ENCODE results near the gene WDFY4.

WDFY4 gene

DNA sequence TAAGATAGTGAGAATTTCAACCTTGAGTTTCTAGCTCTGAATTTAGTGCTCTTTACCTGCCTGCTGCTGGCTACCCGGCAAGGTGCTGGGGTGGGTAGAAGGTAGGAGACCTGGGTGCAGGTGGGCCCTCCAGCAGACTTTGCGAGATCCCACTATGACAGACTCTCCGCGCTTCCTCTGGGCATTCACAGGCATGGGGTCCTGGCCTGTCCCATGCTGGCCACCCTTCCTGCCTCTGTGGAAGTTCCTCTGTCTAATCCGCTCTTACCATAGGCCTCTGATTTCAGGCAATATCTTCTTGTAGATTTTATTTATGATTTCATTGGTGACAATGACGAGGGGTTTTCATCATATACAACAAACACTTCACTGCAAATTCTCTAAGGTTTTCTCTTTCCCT, 1.2 kb upstream of the WDFY4 start:
- Histone ChIP-seq H3K36me3 (ENCODE audit: control insufficient read depth, insufficient read depth, low read length) (no peaks in the 10 kb centered on the region), H3K27me3 (ENCODE audit: control insufficient read depth, insufficient read depth, low read length) (no peaks in the 10 kb centered on the region), H3K4me3 (ENCODE audit: low read length) (no peak overlapping the region), H3K9ac (ENCODE audit: low read length) (no peak overlapping the region), H3K4me1 (ENCODE audit: control insufficient read depth, insufficient read depth, low read length) (no peaks in the 10 kb centered on the region), H3K27ac (ENCODE audit: low read depth, low read length) (no peak overlapping the region)

DNA sequence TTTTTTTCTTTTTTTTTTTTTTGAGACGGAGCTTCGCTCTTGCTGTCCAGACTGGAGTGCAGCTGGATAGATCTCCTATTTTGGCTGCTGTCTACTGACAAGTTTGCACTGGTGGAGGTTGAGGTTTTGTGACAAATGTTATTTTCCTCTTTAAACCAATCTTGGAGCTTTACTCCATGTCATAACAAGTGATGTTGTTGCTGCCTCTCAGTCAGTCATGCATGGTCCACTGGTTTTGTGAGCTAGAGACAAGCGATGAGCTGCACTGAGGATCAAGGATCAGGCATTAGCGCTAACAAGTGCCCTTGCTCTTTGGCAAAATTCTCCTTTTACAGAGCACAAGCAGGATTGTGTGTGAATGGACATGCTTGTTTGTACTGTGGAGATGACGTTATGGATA, 805 bp upstream of the WDFY4 start:
- Histone ChIP-seq H3K4me3 (ENCODE audit: low read length) (no peak overlapping the region), H3K9ac (ENCODE audit: low read length) (no peak overlapping the region), H3K27ac (ENCODE audit: low read depth, low read length) (no peak overlapping the region), H3K4me1 (ENCODE audit: control insufficient read depth, insufficient read depth, low read length) (no peaks in the 10 kb centered on the region), H3K36me3 (ENCODE audit: control insufficient read depth, insufficient read depth, low read length) (no peaks in the 10 kb centered on the region), H3K27me3 (ENCODE audit: control insufficient read depth, insufficient read depth, low read length) (no peaks in the 10 kb centered on the region)

DNA sequence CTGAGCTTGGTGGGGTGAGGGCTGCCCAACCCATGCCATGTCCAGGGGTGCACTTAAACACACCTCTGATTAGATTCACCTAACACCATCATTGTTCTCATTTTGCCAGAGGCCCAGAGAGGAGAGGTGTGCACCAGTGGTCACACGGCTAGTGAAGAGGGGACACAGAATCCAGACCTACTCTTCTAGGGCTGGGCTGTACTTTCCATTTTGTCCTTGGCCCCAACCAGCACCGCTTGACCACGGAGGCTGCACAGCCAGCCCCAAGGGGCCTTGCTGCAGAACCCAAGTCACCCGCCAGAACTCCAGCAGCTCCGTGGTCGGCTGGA, 246 bp upstream of the WDFY4 start:
- H3K27ac ChIP-seq (ENCODE audit: low read depth, low read length): no peak overlapping the region
- no peak overlapping the region for H3K9ac ChIP-seq (ENCODE audit: low read length)
- H3K4me3 ChIP-seq (ENCODE audit: low read length): no peak overlapping the region
- H3K27me3 ChIP-seq (ENCODE audit: control insufficient read depth, insufficient read depth, low read length): no peaks in the 10 kb centered on the region
- no peaks in the 10 kb centered on the region for H3K4me1 ChIP-seq (ENCODE audit: control insufficient read depth, insufficient read depth, low read length)
- no peaks in the 10 kb centered on the region for H3K36me3 ChIP-seq (ENCODE audit: control insufficient read depth, insufficient read depth, low read length)

DNA sequence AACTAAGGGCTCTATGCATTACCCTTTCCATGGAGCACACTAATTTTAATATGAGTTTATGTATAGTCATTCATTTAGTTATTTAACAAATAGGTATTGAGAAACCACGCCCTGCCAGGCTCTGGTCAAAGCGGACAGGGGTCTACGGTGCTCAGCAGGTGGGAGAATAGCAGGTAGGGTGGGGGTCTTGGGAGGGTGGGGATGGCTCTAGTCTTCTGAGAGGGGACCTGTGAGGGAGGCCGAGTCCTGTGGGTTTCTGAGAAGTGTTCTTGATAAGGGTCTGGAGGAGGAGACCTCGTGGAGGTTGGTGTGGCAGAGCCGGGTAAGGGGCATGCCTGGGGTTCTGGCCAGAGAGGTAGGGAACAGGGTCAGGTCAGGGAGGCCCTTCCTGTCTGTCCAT, 1.1 kb downstream of the WDFY4 start:
- no peaks in the 10 kb centered on the region for H3K27me3 ChIP-seq (ENCODE audit: control insufficient read depth, insufficient read depth, low read length)
- H3K4me1 ChIP-seq (ENCODE audit: control insufficient read depth, insufficient read depth, low read length): no peaks in the 10 kb centered on the region
- H3K4me3 ChIP-seq (ENCODE audit: low read length): no peak overlapping the region
- H3K27ac ChIP-seq (ENCODE audit: low read depth, low read length): no peak overlapping the region
- H3K9ac ChIP-seq (ENCODE audit: low read length): no peak overlapping the region
- no peaks in the 10 kb centered on the region for H3K36me3 ChIP-seq (ENCODE audit: control insufficient read depth, insufficient read depth, low read length)

DNA sequence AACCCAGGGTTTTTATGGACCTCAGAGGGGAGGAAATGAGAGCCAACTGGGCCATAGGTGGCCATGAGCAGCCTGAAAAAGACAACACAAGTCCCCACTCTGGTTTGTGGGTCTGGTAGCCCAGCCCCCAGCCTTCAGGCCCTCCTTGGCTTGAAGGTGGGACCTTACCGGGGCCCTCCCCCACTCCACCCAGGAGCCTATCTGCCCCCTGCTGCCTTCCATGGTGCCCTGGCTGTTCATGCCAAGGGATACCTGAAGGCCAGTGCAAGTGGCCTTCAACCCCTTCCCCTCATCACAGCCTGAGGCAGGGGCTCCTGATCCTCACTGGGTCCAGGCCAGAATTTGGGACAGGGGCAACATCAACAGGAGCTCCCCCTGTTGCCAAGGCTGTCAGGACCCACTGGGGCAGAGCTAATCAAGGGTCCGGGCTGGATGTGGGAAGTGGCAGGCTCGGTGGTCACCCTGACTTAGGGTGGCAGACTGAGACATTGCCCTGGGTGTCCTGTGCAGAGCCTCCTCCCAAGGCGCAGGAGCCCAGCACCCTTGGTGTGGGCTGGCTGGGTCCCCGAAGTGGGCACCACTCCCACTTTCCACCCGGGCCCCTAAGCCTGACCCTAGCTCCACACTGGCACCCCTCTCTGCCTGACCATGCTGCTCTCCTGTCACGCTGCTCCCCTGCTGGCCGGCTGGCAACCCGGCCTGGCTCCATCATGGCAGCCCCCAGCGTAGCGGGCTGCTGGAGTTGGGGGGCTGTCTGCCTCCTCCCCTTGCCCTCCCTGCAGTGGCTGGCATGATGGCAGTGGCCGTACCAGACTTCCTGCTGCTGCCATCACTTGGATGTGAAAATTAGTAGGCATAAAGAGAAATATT, 6.4 kb downstream of the WDFY4 start:
- H3K27ac ChIP-seq (ENCODE audit: low read depth, low read length): no peak overlapping the region
- H3K4me3 ChIP-seq (ENCODE audit: low read length): no peak overlapping the region
- no peaks in the 10 kb centered on the region for H3K4me1 ChIP-seq (ENCODE audit: control insufficient read depth, insufficient read depth, low read length)

DNA sequence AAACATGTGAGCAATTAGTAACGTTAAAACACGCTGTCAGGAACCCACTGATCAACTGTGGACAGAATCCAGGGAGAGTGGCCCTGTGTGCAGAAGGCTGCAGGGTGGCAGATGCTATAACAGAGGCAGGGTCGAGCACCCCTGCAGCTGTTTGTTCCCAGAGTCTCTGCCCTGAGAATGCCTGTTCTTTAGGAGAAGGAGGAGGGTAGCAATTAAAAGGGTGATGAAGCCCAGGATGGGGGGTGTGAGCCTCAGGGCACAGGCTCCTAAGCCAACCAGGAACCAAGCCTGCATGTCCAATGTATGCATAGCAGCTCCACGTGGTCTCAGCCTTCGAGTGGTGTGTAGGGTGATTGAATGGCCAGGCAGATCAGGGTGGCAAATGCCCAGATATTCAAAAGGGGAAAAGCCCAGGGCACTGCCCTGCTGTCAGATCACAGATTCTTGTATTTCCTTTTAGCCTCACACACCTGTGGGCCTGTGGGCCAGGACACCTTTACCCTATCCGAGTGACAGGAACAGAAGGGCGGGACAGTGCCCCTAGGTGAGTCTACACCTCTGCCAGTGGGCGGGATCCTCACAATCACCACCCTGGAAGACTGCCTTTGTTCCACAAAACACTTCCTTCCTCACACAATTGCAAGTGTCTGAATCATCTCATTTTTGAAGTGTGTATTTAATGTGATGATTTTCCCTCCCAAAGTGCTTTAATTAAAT, 7.3 kb downstream of the WDFY4 start:
- no peak overlapping the region for H3K9ac ChIP-seq (ENCODE audit: low read length)
- H3K4me3 ChIP-seq (ENCODE audit: low read length): no peak overlapping the region
- no peak overlapping the region for H3K27ac ChIP-seq (ENCODE audit: low read depth, low read length)
- no peaks in the 10 kb centered on the region for H3K27me3 ChIP-seq (ENCODE audit: control insufficient read depth, insufficient read depth, low read length)
- no peaks in the 10 kb centered on the region for H3K36me3 ChIP-seq (ENCODE audit: control insufficient read depth, insufficient read depth, low read length)
- no peaks in the 10 kb centered on the region for H3K4me1 ChIP-seq (ENCODE audit: control insufficient read depth, insufficient read depth, low read length)

More for the DNA sequence above, 6.4 kb downstream of the WDFY4 start:
- H3K27me3 ChIP-seq (ENCODE audit: control insufficient read depth, insufficient read depth, low read length): no peaks in the 10 kb centered on the region
- no peaks in the 10 kb centered on the region for H3K36me3 ChIP-seq (ENCODE audit: control insufficient read depth, insufficient read depth, low read length)
- no peak overlapping the region for H3K9ac ChIP-seq (ENCODE audit: low read length)

DNA sequence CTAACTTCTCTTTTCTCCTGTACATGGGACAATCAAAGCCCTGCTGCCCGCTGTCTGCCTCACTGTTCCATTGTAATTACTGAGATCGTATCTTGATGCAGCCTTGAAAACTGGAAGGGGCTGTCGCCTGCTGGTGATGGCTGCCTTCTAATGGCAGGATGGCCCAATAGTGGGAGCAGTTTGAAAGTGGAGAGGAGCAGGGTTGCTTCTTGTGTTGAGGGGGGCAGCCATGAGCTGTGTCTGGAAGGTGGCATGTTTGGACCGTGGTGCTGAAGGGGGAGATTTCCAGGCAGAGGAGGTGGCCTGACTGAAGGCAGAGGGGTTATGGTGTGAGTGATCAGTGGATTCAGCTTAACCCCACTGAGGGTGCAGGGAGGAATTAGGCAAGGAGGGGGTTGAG, 8.1 kb downstream of the WDFY4 start:
- no peaks in the 10 kb centered on the region for H3K36me3 ChIP-seq (ENCODE audit: control insufficient read depth, insufficient read depth, low read length)
- no peak overlapping the region for H3K27ac ChIP-seq (ENCODE audit: low read depth, low read length)
- H3K27me3 ChIP-seq (ENCODE audit: control insufficient read depth, insufficient read depth, low read length): no peaks in the 10 kb centered on the region
- no peaks in the 10 kb centered on the region for H3K4me1 ChIP-seq (ENCODE audit: control insufficient read depth, insufficient read depth, low read length)
- H3K4me3 ChIP-seq (ENCODE audit: low read length): no peak overlapping the region
- H3K9ac ChIP-seq (ENCODE audit: low read length): no peak overlapping the region

DNA sequence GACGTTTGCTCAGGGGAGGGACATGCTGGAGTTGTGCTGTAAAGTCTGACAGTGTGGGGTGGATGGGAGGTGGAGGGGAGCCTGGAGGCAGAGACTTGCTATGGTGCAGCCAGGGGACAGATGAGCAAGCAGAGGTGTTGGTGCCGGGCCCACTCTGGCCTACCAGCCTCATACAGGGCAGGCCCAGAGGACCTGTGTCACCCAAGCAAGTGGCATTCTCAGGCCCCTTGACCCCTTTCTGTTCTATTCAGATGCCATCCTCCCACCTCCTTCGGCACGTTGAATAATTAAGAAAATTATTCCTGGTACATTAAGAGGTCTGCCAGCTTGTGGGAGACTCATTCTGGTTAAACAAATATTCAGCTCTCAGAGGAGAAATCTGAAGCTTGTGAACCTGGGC, 8.5 kb downstream of the WDFY4 start:
- H3K4me1 ChIP-seq (ENCODE audit: control insufficient read depth, insufficient read depth, low read length): no peaks in the 10 kb centered on the region

DNA sequence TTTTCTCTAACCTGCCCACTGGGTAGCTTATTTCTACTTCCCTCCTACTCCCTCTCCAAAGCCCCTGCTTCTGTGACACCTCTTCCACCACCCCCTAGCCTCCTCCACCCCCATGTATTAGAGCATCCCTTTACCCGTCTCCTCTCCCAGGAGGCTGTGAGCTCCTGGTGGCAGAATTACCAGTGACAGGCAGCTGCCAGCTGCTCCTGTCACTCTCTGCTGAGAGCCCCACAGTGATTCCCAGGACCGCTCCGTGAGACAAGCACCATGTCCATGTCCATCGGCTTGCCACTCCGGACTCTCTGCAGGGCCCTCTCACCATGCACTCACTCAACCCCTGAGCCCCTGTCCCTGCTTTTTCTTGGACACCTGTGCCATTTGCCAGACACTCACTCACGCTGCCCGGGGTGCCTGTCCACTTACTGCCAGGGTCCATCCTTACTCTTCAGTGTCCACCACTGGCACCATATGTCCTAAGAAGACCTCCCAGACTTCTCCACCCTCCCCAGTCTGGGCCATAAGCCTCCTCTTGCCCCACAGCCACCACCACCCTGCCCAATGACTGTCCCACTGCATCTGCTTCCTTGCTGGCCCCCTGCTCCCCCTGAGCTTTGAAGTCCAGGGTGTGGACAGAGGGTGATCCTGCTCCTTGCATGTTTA, 9.8 kb downstream of the WDFY4 start:
- no peak overlapping the region for H3K27ac ChIP-seq (ENCODE audit: low read depth, low read length)
- H3K27me3 ChIP-seq (ENCODE audit: control insufficient read depth, insufficient read depth, low read length): no peaks in the 10 kb centered on the region
- H3K4me3 ChIP-seq (ENCODE audit: low read length): no peak overlapping the region
- no peaks in the 10 kb centered on the region for H3K36me3 ChIP-seq (ENCODE audit: control insufficient read depth, insufficient read depth, low read length)
- H3K9ac ChIP-seq (ENCODE audit: low read length): no peak overlapping the region
- H3K4me1 ChIP-seq (ENCODE audit: control insufficient read depth, insufficient read depth, low read length): no peaks in the 10 kb centered on the region

More for the DNA sequence above, 8.5 kb downstream of the WDFY4 start:
- no peak overlapping the region for H3K27ac ChIP-seq (ENCODE audit: low read depth, low read length)
- H3K27me3 ChIP-seq (ENCODE audit: control insufficient read depth, insufficient read depth, low read length): no peaks in the 10 kb centered on the region
- H3K4me3 ChIP-seq (ENCODE audit: low read length): no peak overlapping the region
- H3K9ac ChIP-seq (ENCODE audit: low read length): no peak overlapping the region
- H3K36me3 ChIP-seq (ENCODE audit: control insufficient read depth, insufficient read depth, low read length): no peaks in the 10 kb centered on the region

DNA sequence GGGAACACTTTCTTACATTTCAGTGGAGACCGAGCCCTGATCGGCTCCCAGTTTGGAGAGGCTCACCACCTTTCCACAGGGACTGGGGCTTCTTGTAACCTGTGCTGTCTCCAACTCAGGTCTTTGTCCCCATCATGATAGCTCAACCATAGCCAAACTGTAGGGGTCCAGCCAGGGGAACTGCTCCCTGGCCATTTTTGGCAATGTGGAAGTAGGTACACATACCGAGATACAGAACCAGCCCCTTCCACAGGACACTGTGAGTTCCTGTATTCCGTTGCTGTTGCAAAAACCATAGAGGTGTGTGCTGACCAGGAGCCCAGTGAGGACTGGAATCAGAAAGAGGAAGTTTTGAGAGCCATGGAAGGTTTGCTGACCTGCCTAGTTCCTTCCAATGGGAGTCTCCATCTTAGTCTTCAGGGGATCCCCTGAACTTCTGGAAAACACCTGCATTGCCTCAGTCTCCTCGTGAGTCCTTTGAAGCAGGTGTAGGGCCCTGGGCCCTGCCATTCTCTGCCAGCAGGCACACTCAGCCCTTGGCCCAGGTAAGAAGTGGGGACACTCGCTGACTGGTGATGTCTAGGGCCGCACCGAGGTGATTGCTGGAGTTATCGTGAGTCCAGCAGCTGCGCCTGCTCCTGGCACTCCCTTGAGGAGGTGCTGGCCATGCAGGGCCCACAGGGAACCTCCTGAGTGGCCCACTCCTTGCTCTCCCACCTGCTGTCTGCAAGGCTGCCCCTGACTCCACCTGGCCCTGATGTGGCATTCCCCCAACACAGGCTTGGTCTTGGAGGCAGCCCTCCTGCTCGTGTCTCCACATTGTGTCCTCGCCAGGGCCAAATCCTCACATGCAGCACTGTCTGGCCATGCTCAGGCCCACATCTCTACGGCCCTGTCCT, 11.2 kb downstream of the WDFY4 start:
- Histone ChIP-seq H3K27me3 (ENCODE audit: control insufficient read depth, insufficient read depth, low read length) (no peaks in the 10 kb centered on the region), H3K36me3 (ENCODE audit: control insufficient read depth, insufficient read depth, low read length) (no peaks in the 10 kb centered on the region), H3K4me3 (ENCODE audit: low read length) (no peak overlapping the region), H3K4me1 (ENCODE audit: control insufficient read depth, insufficient read depth, low read length) (no peaks in the 10 kb centered on the region), H3K27ac (ENCODE audit: low read depth, low read length) (no peak overlapping the region), H3K9ac (ENCODE audit: low read length) (no peak overlapping the region)

DNA sequence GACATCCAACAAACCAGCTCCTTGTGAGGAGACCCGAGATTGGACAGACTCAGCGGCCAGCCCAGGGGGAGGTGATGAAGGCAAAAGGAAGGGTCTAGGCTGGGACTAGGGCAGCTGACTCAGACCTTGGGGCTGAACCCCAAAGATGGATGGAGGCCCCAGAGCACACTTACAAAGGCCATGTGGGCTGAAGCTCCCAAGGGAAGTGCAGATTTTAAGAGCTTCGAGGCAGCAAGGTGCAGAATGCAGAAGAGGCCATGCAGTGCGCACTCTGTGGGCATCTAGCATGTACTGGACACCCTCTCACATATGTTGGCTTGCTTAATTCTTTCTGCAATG, 11.8 kb downstream of the WDFY4 start:
- Histone ChIP-seq H3K27me3 (ENCODE audit: control insufficient read depth, insufficient read depth, low read length) (no peaks in the 10 kb centered on the region), H3K27ac (ENCODE audit: low read depth, low read length) (no peak overlapping the region), H3K4me3 (ENCODE audit: low read length) (no peak overlapping the region), H3K36me3 (ENCODE audit: control insufficient read depth, insufficient read depth, low read length) (no peaks in the 10 kb centered on the region), H3K9ac (ENCODE audit: low read length) (no peak overlapping the region), H3K4me1 (ENCODE audit: control insufficient read depth, insufficient read depth, low read length) (no peaks in the 10 kb centered on the region)

DNA sequence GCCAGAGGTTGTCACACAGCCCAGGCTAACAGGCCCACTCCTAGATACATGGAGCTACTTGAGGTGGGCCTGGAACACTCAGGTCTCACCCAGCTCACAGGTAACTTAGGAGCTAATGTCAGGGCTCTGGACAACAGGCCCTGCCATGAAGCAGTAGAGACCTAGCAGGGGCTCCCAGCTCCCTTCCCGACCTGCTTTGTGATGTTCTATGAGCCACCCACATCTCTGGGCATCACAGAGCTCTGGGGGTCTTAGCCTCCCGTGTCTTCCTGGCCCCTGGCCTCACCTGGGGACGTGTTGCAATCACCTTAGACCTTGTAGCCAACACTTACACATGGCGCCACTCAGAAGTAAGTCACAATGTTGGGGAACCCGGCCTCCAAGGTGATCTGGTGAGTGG, 12.4 kb downstream of the WDFY4 start:
- H3K27me3 ChIP-seq (ENCODE audit: control insufficient read depth, insufficient read depth, low read length): no peaks in the 10 kb centered on the region
- H3K4me1 ChIP-seq (ENCODE audit: control insufficient read depth, insufficient read depth, low read length): no peaks in the 10 kb centered on the region
- H3K9ac ChIP-seq (ENCODE audit: low read length): no peak overlapping the region
- no peaks in the 10 kb centered on the region for H3K36me3 ChIP-seq (ENCODE audit: control insufficient read depth, insufficient read depth, low read length)
- no peak overlapping the region for H3K4me3 ChIP-seq (ENCODE audit: low read length)
- H3K27ac ChIP-seq (ENCODE audit: low read depth, low read length): no peak overlapping the region
